Hepatic stellate cell (primary cell): Measurements from ENCODE around the gene LPCAT4.
A peak's percentile ranks its signal among the peaks of the same experiment; 100 is the strongest.
"Not testable (repeated sequence)": the region's sequence is repeated elsewhere in the genome, so short reads cannot be mapped to it uniquely, and the experiment has no call there.

ENCODE experiments used
- DNase-seq: peaks from one replicate; pipeline ENCODE4 v3.0.0; 2011; ENCODE audit warnings: low spot score

The LPCAT4 gene

DNA sequence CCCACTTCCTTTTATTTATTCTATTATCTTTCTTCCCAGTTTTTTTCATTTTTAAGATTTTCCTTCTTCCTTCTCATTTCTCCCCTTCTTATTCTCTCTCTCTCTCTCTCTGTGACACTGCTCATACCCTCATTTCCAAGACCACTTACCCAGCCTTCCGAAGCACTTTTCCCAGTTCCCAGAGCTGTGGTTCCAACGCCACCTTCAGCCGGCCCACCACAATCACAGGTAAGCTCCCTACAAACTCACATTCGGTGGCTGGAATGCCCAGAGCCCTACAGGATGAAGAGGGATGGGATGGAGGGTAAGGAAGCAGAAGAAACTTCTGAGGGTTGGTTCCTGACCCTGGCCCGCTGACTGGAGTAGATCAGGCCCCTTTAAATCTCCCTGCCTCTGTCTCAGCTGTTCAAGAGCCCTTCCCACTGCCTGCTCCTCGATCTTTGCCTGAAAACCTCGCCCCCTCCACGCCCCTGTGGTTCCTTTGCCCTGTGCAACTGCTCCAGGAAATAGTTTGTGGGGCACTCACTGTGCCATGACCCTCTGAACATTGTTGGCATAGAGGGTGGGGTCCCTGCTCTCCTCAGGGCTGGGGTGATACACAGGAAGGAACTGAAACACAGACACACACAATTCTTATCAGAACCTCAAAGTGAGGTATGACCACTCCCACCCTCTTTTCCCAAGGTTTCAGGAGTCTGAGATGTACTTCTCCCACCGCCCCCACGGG lies 4.8 kb downstream of the LPCAT4 start:
- DNase-seq = no peak

DNA sequence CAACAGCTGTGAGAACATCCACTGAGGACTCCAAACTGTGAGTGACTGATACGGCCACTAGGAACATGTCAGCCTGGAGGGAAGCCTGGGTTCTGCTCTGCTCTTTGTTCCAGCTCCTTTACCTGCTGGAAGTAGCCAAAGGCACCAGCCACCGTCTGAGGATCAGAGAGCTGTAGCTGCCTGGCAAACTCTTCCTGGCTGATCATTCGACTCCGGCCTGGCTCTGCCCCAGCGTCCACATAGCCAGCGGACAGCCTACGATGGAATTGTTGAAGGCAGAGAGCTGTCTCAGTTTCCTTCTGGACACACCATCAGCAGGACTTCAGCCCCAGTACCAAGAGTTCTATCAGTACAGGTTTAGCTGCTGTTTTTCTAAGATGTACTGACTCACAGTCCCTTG lies 5.7 kb downstream of the LPCAT4 start:
- DNase-seq = no peak

DNA sequence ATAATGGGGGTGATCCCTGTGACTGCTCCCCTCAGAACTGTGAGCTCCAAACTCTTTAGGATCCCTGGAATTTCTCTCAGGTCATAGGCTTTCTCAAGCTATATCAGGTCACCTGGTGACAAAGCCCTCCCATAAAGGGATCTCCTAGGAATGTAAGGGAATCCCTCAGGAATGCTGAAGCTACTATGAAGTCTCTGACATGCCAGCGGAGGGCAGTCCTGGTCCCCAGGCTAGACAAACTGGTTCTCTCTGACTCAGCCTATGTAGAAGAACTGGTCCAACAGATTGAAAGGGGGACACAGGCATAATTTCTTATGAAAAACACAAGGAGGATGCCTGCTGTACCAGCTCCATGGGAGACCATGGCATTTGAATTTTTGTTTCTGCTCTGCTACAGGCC lies 6.7 kb downstream of the LPCAT4 start:
- DNase-seq = no peak

DNA sequence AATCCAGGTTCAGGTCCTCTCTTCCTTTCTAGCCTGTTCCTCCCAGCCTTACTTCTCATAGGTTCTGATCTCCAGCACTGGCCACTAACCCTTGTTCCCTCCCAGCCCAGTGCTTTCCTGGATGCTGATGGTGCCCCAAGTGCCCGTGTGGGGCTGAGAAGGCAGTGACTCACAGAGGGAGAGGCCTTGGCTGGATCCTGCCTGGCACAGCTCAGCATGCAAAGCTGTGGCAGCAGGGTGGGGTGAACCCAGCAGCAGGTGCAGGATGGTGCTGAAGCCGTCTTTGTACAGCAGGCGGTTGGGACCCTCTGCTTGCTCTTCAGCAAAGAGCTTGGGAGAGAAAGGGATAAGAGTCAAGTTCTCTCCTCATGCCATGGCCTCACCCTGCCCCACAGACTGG lies 7.6 kb downstream of the LPCAT4 start:
- no peak for DNase-seq

DNA sequence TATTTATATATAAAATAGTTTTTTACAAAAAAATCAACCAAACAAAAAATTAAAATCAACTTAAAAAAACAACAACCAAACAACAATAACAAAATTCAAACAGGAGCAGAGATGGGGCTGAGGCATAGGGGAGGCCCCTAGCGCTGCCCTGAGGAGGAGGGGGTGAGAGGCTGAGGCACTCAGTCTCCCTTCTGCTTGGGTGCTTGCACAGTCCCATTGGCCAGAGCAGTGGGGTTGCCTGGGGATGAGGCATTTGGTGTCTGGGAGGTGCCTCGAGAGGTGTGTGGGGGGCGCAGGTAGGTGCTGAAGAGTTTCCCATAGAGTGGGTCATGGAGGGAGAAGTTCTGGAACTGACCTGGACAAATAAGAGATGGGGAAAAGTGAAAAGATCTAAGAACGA lies 8.0 kb downstream of the LPCAT4 start:
- DNase-seq = no peak

DNA sequence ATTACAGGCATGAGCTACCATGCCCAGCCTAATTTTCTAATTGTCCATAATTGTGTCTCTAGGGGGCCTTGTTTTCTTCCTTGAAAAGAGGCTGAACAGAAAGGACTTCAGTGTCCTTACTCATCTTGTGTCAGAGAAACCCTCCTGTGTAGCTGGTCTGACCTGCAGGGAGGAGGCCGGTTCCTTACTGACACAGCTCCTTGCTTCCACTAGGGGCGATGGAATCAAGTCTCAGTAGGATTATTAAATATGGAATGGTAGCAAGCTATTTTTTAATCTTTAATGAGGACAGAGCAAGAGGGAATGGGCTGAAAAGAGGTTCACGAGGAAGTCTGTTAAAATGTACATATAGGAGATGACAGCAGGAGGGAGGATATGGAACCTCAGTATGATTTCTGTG lies 8.6 kb downstream of the LPCAT4 start:
- DNase-seq = peak; percentile 43

DNA sequence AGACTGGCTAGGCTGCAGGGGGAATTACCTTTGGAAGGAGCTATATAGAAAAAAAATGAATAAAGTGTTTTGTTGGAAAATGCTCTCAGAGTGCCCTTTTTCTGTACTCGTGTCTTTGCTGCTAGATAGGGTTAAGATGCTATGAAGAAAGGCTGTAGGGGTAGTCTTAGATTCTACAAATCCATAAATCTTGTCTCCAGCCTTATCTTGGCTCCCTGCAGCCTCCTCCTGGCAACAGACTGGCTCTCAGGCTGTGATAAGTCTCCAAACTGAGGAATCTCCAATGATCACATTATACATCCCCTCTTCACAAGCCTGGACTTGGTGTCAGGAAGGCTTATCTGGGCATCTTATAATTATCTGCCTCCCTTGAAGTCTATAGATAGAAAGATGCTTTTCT lies 9.3 kb downstream of the LPCAT4 start:
- DNase-seq = no peak

DNA sequence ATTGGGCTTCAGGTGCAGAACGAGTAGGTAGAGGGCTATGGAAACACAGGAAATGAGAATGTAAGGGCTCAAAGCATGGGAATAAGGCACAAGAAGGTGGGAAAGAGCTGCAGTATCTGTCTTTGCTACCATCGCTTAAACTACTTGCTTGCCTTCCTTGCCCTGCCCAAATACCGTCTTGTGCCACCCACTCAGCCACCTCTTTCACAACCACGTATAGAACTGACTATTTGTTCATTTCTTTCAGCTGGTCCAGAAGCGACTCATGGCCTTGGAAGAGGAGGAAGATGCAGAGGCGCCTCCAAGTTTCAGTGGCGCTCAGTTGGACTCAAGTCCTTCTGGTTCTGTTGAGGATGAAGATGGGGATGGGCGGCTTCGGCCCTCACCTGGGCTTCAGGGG lies 11.8 kb downstream of the LPCAT4 start:
- DNase-seq = no peak

DNA sequence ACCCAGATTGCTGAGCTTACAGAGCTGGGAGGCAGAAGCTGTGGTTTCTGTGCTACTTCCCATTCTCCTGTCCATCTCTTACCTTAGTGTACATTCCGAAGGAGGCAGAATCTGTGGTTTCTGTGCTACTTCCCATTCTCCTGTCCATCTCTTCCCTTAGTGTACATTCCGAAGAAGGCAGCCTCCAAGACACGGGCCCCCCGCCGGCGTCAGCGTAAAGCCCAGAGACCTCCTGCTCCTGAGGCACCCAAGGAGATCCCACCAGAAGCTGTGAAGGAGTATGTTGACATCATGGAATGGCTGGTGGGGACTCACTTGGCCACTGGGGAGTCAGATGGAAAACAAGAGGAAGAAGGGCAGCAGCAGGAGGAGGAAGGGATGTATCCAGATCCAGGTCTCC lies 12.7 kb downstream of the LPCAT4 start:
- no peak for DNase-seq

DNA sequence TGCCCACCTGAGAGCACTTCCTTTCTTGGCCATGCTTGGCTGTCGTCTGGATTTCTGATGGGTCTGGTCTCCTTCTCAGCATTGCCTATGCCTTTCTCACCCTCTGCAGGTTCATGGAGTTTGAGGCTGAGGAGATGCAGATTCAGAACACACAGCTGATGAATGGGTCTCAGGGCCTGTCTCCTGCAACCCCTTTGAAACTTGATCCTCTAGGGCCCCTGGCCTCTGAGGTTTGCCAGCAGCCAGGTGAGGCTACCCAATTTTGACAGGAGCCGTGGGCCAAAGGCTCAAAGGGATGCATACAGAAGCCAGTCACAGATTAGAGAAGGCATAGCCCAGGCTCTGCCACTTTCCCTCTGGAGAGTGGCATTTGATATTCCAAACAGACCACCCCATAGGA lies 13.4 kb downstream of the LPCAT4 start:
- no peak for DNase-seq

DNA sequence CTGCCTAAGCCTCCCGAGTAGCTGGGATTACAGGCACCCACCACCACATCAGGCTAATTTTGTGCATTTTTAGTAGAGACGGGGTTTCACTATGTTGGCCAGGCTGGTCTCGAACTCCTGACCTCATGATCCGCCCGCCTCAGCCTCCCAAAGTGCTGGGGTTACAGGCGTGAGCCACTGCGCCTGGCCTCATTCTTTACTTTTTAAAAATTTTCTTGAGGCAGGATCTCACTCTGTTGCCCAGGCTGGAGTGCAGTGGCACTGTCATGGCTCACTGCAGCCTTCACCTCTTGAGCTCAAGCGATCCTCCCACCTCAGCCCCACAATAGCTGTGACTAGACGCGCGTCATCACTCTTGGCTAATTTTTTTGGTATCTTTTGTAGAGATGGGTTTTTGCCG lies 14.0 kb downstream of the LPCAT4 start:
- DNase-seq = not testable (repeated sequence)

DNA sequence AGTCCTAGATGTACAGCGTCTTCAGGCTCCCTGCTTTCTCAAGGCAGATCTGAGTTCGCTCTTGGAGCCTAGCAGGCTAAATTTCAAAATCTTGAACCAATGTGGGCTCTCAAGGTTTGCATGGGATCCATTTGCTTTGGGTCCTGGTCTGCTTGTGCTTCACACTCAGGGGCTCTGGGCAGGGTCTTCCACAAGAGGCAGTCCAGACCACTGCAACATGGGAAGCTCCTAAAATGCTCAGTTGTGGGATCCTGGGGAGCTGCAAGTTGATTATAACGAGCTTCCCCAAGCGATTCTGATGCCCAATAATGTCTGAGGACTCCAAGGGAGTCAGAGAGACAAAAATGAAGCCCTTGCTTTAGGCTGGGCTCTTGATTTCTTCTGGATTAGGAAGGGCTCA lies 17.2 kb downstream of the LPCAT4 start:
- no peak for DNase-seq

DNA sequence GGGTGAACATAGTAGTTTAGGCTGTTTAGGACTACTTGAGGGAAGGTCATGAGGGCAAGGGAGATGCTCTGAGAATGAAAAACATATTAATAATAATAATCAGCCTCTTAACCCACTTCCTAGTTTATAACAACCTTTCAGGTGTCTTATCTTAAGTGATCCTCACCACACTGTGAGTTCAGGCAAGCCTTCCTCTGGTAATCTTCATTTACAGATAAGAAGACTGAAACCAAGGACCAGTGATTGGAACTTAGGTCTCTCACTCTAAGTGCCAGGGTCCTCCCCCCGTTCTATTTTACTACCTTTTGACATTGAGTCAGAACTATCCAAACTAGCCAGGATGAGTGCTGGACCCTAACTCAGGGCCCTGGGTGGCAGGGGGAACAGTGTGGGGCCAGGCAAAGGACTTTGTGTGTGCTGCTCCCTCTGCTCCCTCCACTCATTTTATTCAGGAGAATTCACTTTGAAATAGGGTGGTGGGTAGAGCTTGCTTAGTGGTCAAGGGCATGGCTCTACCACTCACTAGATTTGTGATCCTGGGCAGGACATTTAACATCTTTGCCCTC lies 18.2 kb downstream of the LPCAT4 start:
- no peak for DNase-seq

DNA sequence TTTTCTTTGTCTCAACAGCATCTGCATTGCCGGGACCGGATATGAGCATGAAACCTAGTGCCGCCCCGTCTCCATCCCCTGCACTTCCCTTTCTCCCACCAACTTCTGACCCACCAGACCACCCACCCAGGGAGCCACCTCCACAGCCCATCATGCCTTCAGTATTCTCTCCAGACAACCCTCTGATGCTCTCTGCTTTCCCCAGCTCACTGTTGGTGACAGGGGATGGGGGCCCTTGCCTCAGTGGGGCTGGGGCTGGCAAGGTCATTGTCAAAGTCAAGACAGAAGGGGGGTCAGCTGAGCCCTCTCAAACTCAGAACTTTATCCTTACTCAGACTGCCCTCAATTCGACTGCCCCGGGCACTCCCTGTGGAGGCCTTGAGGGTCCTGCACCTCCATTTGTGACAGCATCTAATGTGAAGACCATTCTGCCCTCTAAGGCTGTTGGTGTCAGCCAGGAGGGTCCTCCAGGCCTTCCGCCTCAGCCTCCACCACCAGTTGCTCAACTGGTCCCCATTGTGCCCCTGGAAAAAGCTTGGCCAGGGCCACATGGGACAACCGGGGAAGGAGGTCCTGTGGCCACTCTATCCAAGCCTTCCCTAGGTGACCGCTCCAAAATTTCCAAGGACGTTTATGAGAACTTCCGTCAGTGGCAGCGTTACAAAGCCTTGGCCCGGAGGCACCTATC lies 18.9 kb downstream of the LPCAT4 start:
- no peak for DNase-seq

DNA sequence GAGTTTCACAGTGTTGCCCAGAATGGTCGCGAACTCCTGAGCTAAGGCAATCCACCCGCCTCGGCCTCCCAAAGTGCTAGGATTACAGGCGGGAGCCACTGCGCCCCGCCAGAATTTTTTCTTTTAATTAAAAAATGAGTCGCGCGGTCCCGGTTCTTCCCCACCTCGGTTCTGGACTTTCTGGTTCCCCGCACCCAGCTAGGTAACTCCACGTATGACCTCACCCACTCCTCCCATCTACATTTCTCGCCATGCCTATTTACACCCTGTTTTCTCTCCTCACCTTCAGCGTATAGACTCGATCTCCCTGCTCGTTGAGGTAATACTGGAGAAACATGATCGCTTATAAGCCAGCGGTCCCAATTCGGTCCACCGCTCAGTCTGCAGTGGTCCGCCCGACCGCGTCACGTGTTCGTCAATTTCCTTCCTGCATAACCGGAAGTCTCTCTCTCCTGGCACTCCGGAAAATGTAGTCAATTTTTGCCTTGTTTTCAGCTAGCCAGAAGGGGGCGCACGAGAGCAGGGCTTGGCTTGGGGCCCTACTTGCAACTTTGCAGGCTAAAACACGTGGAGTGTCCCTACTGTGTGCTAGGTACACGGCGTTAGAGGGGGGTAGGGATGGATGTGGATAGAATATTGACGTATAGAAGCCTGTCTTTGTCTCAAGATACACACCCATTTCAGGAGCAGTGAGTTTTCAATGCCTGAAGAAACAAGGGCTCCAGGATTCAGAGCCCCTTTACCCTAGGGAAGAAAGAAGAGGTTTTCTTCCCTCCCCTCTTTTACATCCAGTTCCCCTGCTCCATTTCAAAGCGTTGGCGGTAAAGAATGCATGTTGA lies 24.0 kb downstream of the LPCAT4 start, which contains the start of the genes NOP10 and NUTM1:
TSS of gene NOP10 (minus strand) at position 400 of the 839 bp plus-strand sequence. CDS start at position 337, 63 bp downstream.
TSS of gene NUTM1 (plus strand) at position 579 of the 839 bp plus-strand sequence. CDS start 382 bp downstream, outside the sequence.
- peak; percentile 80 for DNase-seq

DNA sequence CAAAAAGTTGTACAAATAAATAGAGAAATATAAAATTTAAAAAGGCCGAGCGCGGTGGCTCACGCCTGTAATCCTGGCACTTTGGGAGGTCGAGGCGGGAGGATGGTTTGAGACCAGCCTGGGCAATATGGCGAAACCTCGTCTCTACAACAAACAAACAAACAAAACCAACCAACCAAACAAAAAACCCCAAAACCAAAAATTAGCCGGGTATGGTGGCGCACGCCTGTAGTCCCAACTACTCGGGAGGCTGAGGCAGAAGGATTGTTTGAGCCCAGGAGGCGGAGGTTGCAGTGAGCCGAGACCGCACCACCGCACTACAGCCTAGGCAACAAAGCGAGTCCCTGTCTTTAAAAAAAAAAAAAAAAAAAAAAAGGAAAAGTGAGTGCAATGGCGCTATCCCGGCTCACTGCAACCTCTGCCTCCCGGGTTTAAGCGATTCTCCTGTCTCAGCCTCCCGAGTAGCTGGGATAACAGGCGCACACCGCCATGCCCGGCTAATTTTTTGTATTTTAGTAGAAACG lies 24.7 kb downstream of the LPCAT4 start:
- not testable (repeated sequence) for DNase-seq

DNA sequence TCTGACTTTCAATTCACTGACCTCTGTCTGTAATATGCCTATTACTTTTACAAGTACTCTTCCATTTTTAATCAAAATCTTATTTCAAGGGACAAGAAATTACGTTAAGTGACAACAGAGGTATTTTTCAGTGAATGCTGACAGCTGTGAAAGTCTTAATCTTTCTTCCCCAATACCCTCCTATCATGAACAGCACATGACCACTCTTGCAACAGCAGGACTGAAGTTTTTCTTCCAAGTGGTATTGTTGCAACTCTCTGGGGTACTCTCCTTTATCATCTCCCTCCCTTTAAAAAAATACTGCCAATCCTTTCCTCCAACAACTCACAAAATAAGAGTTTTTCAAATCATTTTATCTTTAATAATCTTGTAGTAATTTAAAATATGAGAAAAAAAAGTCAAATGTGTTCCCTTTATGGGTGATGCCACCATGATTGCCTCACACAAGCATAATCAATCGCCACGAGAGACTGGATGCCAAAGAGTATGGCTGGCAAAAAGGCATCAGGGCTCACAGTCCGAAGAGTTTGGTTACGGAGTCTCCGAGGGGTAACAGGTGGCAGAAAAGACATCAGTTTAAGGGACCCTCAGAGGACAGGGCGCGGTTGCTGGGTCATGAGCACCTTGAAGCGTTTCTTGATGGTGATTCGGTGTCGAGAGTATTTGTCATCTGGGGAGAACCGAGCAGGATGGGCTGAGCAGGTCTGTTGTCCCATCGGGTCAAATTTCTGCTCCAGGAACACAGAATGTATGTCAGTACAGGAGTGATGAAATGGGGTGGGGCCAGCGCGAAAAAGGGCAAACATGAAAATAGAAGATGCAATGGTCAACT lies 25.4 kb downstream of the LPCAT4 start:
- DNase-seq = no peak

DNA sequence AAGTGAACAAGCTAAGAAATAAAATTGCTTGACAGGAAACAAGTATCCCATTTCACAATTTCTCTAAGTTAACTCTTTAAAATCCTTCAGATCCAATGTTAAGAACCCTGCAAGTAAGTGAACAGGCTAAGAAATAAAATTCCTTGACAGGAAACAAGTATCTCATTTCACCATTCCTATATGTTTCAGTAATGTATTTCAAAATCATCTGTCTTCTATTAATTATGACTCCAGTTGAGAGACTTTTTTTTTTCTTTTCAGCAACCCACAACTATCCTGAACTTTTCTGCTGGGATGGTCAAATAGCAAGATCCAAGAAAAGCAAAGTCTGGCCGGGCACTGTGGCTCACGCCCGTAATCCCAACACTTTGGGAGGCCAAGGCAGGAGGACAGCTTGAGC lies 27.1 kb downstream of the LPCAT4 start:
- DNase-seq = no peak

DNA sequence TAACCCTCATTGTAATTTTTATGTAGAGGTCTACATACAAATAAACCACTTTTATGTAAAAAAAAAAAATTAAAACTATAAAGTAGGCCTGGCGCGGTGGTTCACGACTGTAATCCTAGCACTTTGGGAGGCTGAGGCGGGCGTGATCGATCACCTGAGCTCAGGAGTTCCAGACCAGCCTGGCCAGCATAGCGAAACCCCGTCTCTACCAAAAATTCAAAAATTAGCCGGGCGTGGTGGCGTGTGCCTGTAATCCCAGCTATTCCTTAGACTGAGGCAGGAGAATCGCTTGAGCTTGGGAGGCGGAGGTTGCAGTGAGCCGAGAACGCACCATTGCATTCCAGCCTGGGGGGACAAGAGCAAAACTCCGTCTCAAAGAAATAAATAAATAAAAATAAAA lies 28.6 kb downstream of the LPCAT4 start:
- DNase-seq = no peak

DNA sequence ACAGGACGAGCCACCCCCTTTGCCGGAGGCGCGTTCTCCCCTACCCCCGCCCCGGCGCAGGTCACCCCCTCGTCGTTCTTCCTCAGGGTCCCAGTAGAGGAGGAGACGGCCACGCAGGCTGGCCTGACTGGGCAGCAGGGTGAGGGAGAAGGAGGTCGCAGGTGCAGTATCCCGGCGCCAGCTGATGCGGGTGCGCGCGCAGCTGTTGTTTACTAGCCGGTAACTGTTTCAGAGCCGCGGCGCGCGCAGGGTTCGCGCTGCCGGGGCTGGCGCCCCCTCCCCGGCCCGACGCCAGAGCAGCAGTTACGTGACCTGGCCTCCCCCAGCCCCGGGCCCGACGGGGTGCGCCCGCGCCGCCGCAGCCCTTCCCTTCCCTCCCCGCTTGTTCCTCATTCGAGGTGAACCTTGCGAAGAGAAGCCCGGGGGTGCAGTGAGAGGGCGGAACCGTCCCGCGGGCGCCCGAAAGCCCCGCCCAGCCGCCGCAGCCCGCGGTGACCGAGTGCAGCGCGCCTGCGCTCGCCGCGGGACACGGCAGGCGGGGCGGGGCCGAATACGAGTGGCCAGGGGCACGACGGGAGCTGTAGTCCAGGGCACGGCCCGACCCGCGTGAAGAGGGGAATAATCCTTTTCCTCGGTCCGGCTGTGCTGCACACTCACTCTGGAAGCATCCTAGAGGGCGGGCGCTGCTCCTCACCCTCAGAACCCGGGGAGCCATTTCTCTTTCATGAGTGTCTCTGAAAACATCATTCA lies 29.3 kb downstream of the LPCAT4 start, which contains the start of gene SLC12A6:
TSS of gene SLC12A6 (minus strand) at position 225 of the 750 bp plus-strand sequence. CDS start 1,101 bp downstream, outside the sequence.
- DNase-seq = peak; percentile 92
